HCEC 1CT (cell line): ENCODE data around the gene EWSR1.
A peak's percentile ranks its signal among the peaks of the same experiment; 100 is the strongest.

ENCODE experiments used
- DNase-seq: peaks from one replicate; pipeline ENCODE4 v3.0.0-alpha.2; 2017

Gene EWSR1

GRCh38 chr22:29307596-29308147, 39.6 kb downstream of the EWSR1 start:
- DNase-seq = no peak

GRCh38 chr22:29308148-29308790, 40.2 kb downstream of the EWSR1 start:
- no peak for DNase-seq

DNA sequence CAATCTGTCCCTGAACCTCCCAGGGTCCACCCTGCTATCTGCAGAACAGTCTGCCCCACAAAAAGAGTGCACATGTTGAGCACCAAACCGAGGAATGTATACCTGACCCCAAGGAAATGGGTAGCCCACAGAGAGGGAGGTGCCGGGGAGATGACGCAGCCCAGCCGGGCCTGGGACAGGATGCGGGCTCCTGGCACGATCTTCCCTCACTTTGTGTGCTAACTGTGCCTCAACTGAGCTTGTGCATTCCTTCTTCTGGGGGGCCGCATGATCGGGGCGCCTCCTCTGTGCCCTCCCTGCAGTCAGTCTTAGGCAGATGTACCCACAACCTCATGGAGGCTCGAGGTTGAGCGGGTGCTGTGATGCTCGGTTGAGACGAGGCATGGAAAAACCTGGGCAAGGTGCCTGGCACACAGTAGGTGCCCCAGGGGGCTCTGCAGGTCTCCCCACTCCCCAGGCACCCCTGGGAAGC, 40.8 kb downstream of the EWSR1 start:
- DNase-seq = no peak

GRCh38 chr22:29309332-29310064, 41.4 kb downstream of the EWSR1 start:
- DNase-seq = no peak

GRCh38 chr22:29310065-29310862, 42.2 kb downstream of the EWSR1 start:
- no peak for DNase-seq

- DNase-seq = peak; percentile 94
These were observed 42.8 kb downstream of the EWSR1 start for GRCh38 chr22:29310863-29311339.

GRCh38 chr22:29311464-29312217, 43.6 kb downstream of the EWSR1 start:
- no peak for DNase-seq

DNA sequence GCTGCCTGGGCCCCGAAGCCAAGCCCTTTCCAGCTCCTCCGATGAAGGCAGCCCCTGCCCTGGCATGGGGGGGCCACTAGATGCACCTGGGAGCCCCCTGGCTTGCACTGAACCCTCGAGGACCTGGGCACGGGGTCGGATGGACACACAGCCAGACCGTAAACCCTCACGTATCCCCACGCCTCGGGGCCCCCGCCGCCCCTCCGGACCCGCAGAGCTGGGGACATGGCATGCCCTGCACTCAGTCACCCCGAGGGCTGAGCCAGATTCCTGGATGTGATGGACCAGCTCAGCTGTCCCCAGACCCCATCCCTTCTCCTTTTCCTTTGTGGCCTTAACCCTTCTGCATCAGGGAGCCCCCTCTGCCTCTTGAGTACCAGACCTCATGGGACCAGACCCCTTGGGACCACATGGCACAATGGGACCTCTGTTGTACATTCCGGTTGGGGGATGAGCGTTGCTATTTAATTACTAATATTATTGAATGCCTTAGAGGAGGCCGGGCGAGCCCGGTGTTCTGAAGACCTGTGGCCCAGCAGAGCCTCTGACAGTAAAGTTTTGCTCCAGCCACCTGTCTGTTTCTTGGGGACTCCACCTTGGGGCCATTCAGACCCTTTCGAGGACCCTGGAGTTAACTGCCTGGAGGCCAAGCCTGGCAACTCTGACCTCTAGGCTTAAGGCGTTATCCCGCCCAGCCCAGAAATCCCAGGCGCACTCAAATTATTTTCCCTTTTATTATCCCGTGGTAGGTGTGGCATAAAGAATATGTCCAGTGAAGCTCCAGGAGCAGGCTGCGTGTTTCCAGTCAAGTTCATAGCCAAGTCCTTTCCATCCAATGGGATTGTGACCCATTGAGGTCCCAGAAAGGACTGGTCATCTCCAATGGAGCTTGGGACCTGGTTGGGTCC, 44.4 kb downstream of the EWSR1 start:
- no peak for DNase-seq

DNA sequence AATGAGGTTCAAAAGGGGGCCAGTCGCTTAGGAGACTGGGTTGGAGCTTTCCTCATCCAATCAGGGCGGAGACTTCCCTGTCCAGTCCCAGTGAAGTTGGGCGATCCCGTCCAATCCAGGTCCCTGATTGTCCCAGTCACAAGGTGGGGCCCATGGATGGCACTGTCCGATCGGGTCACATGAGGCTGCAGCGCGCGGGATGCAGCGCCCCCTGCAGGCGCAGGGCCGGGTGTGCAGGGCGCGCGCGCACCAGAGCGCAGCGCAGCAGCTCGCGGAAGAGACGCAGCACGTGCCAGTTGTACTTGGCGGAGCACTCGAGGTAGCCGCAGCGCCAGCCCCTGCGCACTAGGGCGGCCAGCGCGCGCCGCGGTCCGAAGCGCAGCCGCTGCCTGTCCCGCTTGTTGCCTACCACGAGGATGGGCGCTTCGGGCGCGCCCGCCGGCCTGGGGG, 45.1 kb downstream of the EWSR1 start:
- no peak for DNase-seq

GRCh38 chr22:29313576-29314466, 45.8 kb downstream of the EWSR1 start:
- DNase-seq = no peak

- no peak for DNase-seq
These were observed 46.6 kb downstream of the EWSR1 start for GRCh38 chr22:29314537-29315285.

GRCh38 chr22:29315286-29316140, 47.4 kb downstream of the EWSR1 start, which contains the start of gene RASL10A:
Gene RASL10A (minus strand): TSS chr22:29315697. CDS start chr22:29315246, 451 bp downstream.
- no peak for DNase-seq

DNA sequence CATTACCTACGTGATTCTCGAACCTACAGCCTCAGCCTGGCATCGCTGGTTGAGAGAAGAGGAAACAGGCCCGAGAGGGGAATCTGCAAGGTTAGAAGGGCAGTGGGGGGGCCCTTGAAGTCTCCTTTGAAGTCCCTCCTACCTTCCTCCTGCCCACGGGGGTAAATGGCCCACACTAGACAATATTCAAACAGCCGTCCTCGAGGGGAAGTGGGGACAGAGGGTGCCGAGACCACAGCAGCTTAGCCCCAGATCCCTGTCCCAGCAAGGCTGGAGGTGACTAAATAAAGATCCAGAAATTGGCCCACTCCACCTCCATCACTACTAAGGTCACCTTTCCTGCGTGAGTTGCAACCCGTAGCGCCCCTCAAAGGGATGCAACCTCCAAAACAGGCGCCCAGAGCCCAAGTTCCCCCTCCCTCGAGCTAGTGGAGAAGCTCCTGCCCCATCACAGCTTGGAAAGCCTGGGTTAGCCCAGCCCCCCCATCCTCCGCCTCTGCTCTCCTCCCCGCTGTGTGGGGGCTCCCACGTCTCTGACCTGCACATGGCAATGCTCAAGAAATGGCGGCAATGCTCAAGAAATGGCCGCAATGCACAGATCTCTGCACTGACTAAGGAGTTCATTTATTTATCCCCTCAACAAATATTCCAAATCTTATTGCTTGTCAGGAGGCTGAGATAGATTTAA, 48.2 kb downstream of the EWSR1 start:
- DNase-seq = no peak

DNA sequence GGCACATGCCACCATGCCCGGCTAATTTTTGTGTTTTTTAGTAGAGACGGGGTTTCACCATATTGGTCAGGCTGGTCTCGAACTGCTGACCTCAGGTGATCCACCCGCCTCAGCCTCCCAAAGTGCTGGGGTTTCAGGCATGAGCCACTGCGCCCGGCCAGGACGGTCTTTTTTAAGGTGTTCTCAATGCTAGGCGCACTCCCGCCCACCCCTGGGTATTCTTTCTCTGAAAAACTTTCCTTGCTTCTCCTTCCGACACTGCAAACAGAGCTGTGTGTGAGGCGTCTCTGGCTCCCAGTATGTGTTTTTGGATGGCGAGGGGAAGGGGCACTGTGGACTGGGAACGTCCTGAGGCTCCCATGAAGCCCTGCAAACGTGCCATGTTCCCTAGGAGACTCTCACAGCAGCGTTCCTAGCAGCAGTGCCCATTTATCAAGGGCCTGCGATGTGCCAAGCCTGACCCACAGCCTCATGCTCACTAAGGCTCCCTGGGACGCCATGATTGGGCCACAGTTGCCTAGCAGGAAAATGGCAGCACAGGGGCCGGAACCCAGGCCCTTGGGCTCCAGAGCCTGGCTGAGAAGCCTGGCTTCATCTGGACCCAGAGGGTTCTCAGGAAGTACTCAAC, 49.9 kb downstream of the EWSR1 start:
- DNase-seq = no peak

DNA sequence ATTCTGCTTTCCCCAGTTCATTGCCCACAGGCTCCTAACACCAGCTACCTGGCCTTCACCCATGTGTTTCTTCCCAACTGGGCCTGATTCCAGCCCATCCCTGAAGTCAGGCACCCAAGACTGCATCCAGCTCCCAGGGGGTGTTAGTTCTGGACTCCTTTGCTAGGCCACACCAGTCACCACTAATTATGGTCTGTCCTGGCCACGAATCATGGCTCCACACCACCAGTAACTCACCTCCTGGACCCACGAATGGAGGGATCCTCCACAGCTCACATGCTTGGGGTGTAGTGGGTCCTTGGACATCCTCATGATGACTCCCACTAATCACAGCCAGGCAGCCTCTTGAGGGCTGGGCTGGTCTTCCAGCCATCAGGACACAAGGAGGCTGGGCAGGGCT, 51.0 kb downstream of the EWSR1 start:
- no peak for DNase-seq

DNA sequence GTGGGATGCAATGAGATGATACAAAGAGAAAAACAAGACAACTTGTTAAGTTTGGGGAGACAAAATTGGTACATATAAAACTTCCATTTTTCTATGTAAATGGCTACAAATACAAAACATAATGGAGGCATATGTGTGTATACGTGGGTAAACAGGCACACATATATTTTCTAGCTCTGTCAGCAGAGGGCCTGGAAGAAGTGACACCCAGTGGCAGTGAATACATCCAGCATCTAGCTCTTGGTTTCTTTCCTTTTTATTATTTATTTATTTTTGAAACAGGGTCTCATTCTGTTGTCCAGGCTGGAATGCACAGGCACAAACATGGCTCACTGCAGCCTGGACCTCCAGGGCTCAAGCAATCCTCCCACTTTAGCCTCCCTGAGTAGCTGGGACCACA, 52.5 kb downstream of the EWSR1 start:
- peak; percentile 23 for DNase-seq

GRCh38 chr22:29323641-29324040, 55.6 kb downstream of the EWSR1 start:
- DNase-seq = no peak
